ENCODE results near the gene TCEA3.
A peak's percentile ranks its signal among the peaks of the same experiment; 100 is the strongest.

TCEA3 gene

GRCh38 chr1:23446661-23447310 lies 22.2 kb upstream of the TCEA3 start:
- no peak for DNase-seq (ENCODE audit: low read depth)

- DNase-seq (ENCODE audit: low read depth): no peak
These were observed 20.2 kb upstream of the TCEA3 start for GRCh38 chr1:23444596-23445390.

GRCh38 chr1:23444104-23444533 lies 19.6 kb upstream of the TCEA3 start:
- DNase-seq (ENCODE audit: low read depth): peak; percentile 91

- DNase-seq (ENCODE audit: low read depth): no peak
These were observed 18.2 kb upstream of the TCEA3 start for GRCh38 chr1:23442751-23443150.

GRCh38 chr1:23441446-23442148 lies 17.0 kb upstream of the TCEA3 start:
- no peak for DNase-seq (ENCODE audit: low read depth)

GRCh38 chr1:23438545-23438944 lies 14.0 kb upstream of the TCEA3 start:
- DNase-seq (ENCODE audit: low read depth): no peak

- DNase-seq (ENCODE audit: low read depth): no peak
These were observed 12.8 kb upstream of the TCEA3 start for GRCh38 chr1:23437355-23437664.

- no peak for DNase-seq (ENCODE audit: low read depth)
These were observed 12.2 kb upstream of the TCEA3 start for GRCh38 chr1:23436520-23437354.

GRCh38 chr1:23434260-23434775 lies 9.8 kb upstream of the TCEA3 start:
- no peak for DNase-seq (ENCODE audit: low read depth)

GRCh38 chr1:23433122-23433521 lies 8.6 kb upstream of the TCEA3 start:
- DNase-seq (ENCODE audit: low read depth): no peak

- DNase-seq (ENCODE audit: low read depth): no peak
These were observed 6.9 kb upstream of the TCEA3 start for GRCh38 chr1:23431431-23431830.

- DNase-seq (ENCODE audit: low read depth): no peak
These were observed 6.3 kb upstream of the TCEA3 start for GRCh38 chr1:23430803-23431202.

- DNase-seq (ENCODE audit: low read depth): no peak
These were observed 3.8 kb upstream of the TCEA3 start for GRCh38 chr1:23428136-23428905.

- DNase-seq (ENCODE audit: low read depth): no peak
These were observed 3.0 kb upstream of the TCEA3 start for GRCh38 chr1:23427550-23427949.

- no peak for DNase-seq (ENCODE audit: low read depth)
These were observed 2.3 kb upstream of the TCEA3 start for GRCh38 chr1:23426828-23427227.

- DNase-seq (ENCODE audit: low read depth): no peak
These were observed 596 bp upstream of the TCEA3 start for GRCh38 chr1:23425193-23425494.

GRCh38 chr1:23423415-23424292 lies 894 bp downstream of the TCEA3 start:
- DNase-seq (ENCODE audit: low read depth): no peak

- no peak for DNase-seq (ENCODE audit: low read depth)
These were observed 1.6 kb downstream of the TCEA3 start for GRCh38 chr1:23422941-23423340.

GRCh38 chr1:23422241-23422877 lies 2.2 kb downstream of the TCEA3 start:
- DNase-seq (ENCODE audit: low read depth): peak; percentile 81

GRCh38 chr1:23421753-23422240 lies 2.8 kb downstream of the TCEA3 start:
- peak; percentile 79 for DNase-seq (ENCODE audit: low read depth)
